Activated CD8-positive, alpha-beta memory T cell treated with anti-CD3 and anti-CD28 coated beads, Interleukin-2, amount 50 U/mL, for 24 hours (primary cell): ENCODE data around the gene DRC1.
"Not testable (repeated sequence)": the region's sequence is repeated elsewhere in the genome, so short reads cannot be mapped to it uniquely, and the experiment has no call there.

Source experiments
- DNase-seq: peaks from one replicate; pipeline ENCODE4 v3.0.0-alpha.2; 2020; ENCODE audit errors: extremely low read depth

Gene DRC1

GRCh38 chr2:26463244-26464192 lies 61.8 kb downstream of the DRC1 start:
- DNase-seq: no peak

- no peak for DNase-seq
Measured at GRCh38 chr2:26464390-26465265, 62.9 kb downstream of the DRC1 start.

GRCh38 chr2:26465266-26465925 lies 63.7 kb downstream of the DRC1 start:
- no peak for DNase-seq

GRCh38 chr2:26465981-26466471 lies 64.3 kb downstream of the DRC1 start:
- no peak for DNase-seq

- DNase-seq: no peak
Measured at GRCh38 chr2:26466662-26467310, 65.1 kb downstream of the DRC1 start.

- DNase-seq: not testable (repeated sequence)
Measured at GRCh38 chr2:26468544-26468943, 66.8 kb downstream of the DRC1 start.

- DNase-seq: peak; percentile 20
Measured at GRCh38 chr2:26469092-26469710, 67.5 kb downstream of the DRC1 start.

- DNase-seq: no peak
Measured at GRCh38 chr2:26469955-26470354, 68.2 kb downstream of the DRC1 start.

- DNase-seq: no peak
Measured at GRCh38 chr2:26470601-26471260, 69.0 kb downstream of the DRC1 start.

GRCh38 chr2:26471289-26471688 lies 69.6 kb downstream of the DRC1 start:
- no peak for DNase-seq

- DNase-seq: no peak
Measured at GRCh38 chr2:26471766-26472706, 70.3 kb downstream of the DRC1 start.

GRCh38 chr2:26472821-26473655 lies 71.3 kb downstream of the DRC1 start:
- DNase-seq: no peak

GRCh38 chr2:26473796-26474195 lies 72.1 kb downstream of the DRC1 start:
- no peak for DNase-seq

GRCh38 chr2:26474261-26474785 lies 72.6 kb downstream of the DRC1 start:
- no peak for DNase-seq

GRCh38 chr2:26475037-26475436 lies 73.3 kb downstream of the DRC1 start:
- DNase-seq: no peak

GRCh38 chr2:26475832-26476501 lies 74.2 kb downstream of the DRC1 start:
- DNase-seq: no peak

GRCh38 chr2:26477126-26477910 lies 75.6 kb downstream of the DRC1 start:
- DNase-seq: no peak
